ENCODE measurements around the gene CCL22.

Gene CCL22

GRCh38 chr16:57357330-57358085 is 1.1 kb upstream of the CCL22 start:
- TF ChIP-seq CTCF (conservative IDR thresholded peaks at IDR 0.05; ENCODE audit: low read length), result no peak
- H3K4me3 ChIP-seq (ENCODE audit: low read length), result no peak overlapping the region
- DNase-seq (ENCODE audit: low read depth), result no peak

GRCh38 chr16:57358086-57358420 is 530 bp upstream of the CCL22 start:
- TF ChIP-seq CTCF (conservative IDR thresholded peaks at IDR 0.05; ENCODE audit: low read length), result no peak
- H3K4me3 ChIP-seq (ENCODE audit: low read length), result no peak overlapping the region
- no peak for DNase-seq (ENCODE audit: low read depth)

- no peak for TF ChIP-seq CTCF (conservative IDR thresholded peaks at IDR 0.05; ENCODE audit: low read length)
- DNase-seq (ENCODE audit: low read depth), result no peak
- no peak overlapping the region for H3K4me3 ChIP-seq (ENCODE audit: low read length)
Measured at GRCh38 chr16:57360321-57360935, 1.8 kb downstream of the CCL22 start.

- H3K4me3 ChIP-seq (ENCODE audit: low read length), result no peak overlapping the region
- no peak for DNase-seq (ENCODE audit: low read depth)
- no peak for TF ChIP-seq CTCF (conservative IDR thresholded peaks at IDR 0.05; ENCODE audit: low read length)
Measured at GRCh38 chr16:57361404-57361803, 2.8 kb downstream of the CCL22 start.

GRCh38 chr16:57364143-57364542 is 5.6 kb downstream of the CCL22 start:
- no peak for DNase-seq (ENCODE audit: low read depth)
- no peak overlapping the region for H3K4me3 ChIP-seq (ENCODE audit: low read length)
- no peak for TF ChIP-seq CTCF (conservative IDR thresholded peaks at IDR 0.05; ENCODE audit: low read length)

GRCh38 chr16:57366544-57367040 is 8.0 kb downstream of the CCL22 start:
- no peak for DNase-seq (ENCODE audit: low read depth)

More at GRCh38 chr16:57366544-57367040, 8.0 kb downstream of the CCL22 start:
- TF ChIP-seq CTCF (conservative IDR thresholded peaks at IDR 0.05; ENCODE audit: low read length), result no peak
- no peak overlapping the region for H3K4me3 ChIP-seq (ENCODE audit: low read length)
